HepG2 (cell line): ENCODE data around the gene MAN2A2. TPM values are rescaled to one million over a fixed set of nuclear protein-coding genes. Genes with fewer than 3 reads are reported as not detected.

Experiments
- ATAC-seq: fragments of 200-7000 bp; cut with Tn5 transposase; 3 replicates; pipeline ENCODE4 v1.9.1; 2020; ENCODE audit warnings: mild to moderate bottlenecking, moderate library complexity
- BruUV-seq: library from RNA; stranded (reverse); fragments of 400-500 nt; replicated peaks from 2 replicates; lab custom pipeline; 2021; lab: Mats Ljungman, UMichigan
- CTCF ChIA-PET: fragments of 300-600 bp; formaldehyde crosslinking; extraction: SDS; loops from one replicate; lab custom pipeline; 2021; ENCODE audit warnings: low total read pairs, inconsistent platforms, low intra/inter-chr PET ratio; lab: Yijun Ruan, JAX
- POLR2A ChIA-PET: fragments of 350-600 bp; sonication (Branson Sonifier 250); formaldehyde crosslinking; loops from one replicate; lab custom pipeline; 2020; ENCODE audit warnings: antibody characterized with exemption, inconsistent platforms; lab: Yijun Ruan, JAX
- DNase-seq: peaks from one replicate; pipeline ENCODE4 v3.0.0-alpha.2; 2015; ENCODE audit warnings: low spot score
- FAIRE-seq: peaks from 3 replicates; lab custom pipeline; 2011; peaks lifted over from hg19 to GRCh38; lab: Jason Lieb, UNC
- H2AFZ ChIP-seq: one replicate; pipeline ENCODE4 v1.6.1; 2011; ENCODE audit warnings: low read length, inconsistent platforms
- H3K27ac ChIP-seq: fragments of 300-600 bp; 3 replicates; pipeline ENCODE4 v1.8.0; 2011; ENCODE audit warnings: mixed run types, mild to moderate bottlenecking, mixed read lengths, low read length, inconsistent platforms; ENCODE audit not compliant: insufficient read depth; ENCODE audit errors: extremely low read length
- H3K27me3 ChIP-seq, 2 experiments: fragments of 200-600 bp in 1 of 2; 2 replicates in 1 of 2; 3 replicates in 1 of 2; pipeline versions ENCODE4 v1.6.0 to v1.8.0; 2011; ENCODE audit warnings: low read length in 2 of 2, mild to moderate bottlenecking in 2 of 2, moderate library complexity in 2 of 2, inconsistent platforms in 1 of 2; ENCODE audit not compliant: insufficient read depth in 2 of 2, control insufficient read depth in 1 of 2
- H3K36me3 ChIP-seq, 2 experiments: fragments of 200-600 bp in 1 of 2; replicated peaks in 1 of 2; 2 replicates in 1 of 2; 3 replicates in 1 of 2; pipeline versions ENCODE4 v1.5.1 to v1.8.0; 2011; ENCODE audit warnings: low read length in 2 of 2, inconsistent platforms in 1 of 2; ENCODE audit not compliant: insufficient read depth in 2 of 2, control insufficient read depth in 1 of 2
- H3K4me1 ChIP-seq: 2 replicates; pipeline ENCODE4 v1.5.1; 2012; ENCODE audit warnings: low read length, inconsistent platforms; ENCODE audit not compliant: insufficient read depth
- H3K4me2 ChIP-seq: 2 replicates; pipeline ENCODE4 v1.6.0; 2011; ENCODE audit warnings: low read depth, low read length, inconsistent platforms
- H3K4me3 ChIP-seq, 3 experiments: fragments of 200-600 bp in 1 of 3; sonication (generic), shearing (Covaris generic) in 1 of 3; replicated peaks in 1 of 3; 2 replicates each; pipeline ENCODE4 v1.5.1; 2011 to 2016; ENCODE audit warnings: low read length in 3 of 3, inconsistent platforms in 2 of 3, low read depth in 2 of 3, mild to moderate bottlenecking in 2 of 3, control low read depth in 1 of 3, mixed read lengths in 1 of 3; ENCODE audit not compliant: insufficient read depth in 1 of 3
- H3K79me2 ChIP-seq: one replicate; pipeline ENCODE4 v1.6.1; 2011; ENCODE audit warnings: low read length, inconsistent platforms; ENCODE audit not compliant: insufficient read depth
- H3K9ac ChIP-seq: 2 replicates; pipeline ENCODE4 v1.6.0; 2011; ENCODE audit warnings: mild to moderate bottlenecking, low read depth, low read length, inconsistent platforms; ENCODE audit not compliant: insufficient read depth
- H3K9me3 ChIP-seq: 2 replicates; pipeline ENCODE4 v1.5.1; 2012; ENCODE audit warnings: mild to moderate bottlenecking, low read length
- H4K20me1 ChIP-seq: 2 replicates; pipeline ENCODE4 v1.6.0; 2011; ENCODE audit warnings: inconsistent platforms, mild to moderate bottlenecking, low read length, moderate library complexity; ENCODE audit not compliant: insufficient read depth
- ARID2 ChIP-seq: sonication (generic); formaldehyde crosslinking; IDR thresholded peaks from 2 replicates; pipeline ENCODE4 v1.8.1; 2022; ENCODE audit warnings: mild to moderate bottlenecking, missing genetic modification reagents, borderline replicate concordance
- CHD4 ChIP-seq: fragments of 200-600 bp; sonication (generic); IDR thresholded peaks from 2 replicates; pipeline ENCODE4 v1.7.0; 2017; ENCODE audit warnings: mild to moderate bottlenecking, low read length, borderline replicate concordance
- EZH2 ChIP-seq: conservative IDR thresholded peaks from 2 replicates; pipeline ENCODE4 v1.6.1; 2012; ENCODE audit warnings: mild to moderate bottlenecking, low read depth, low read length, moderate library complexity
- ISL2 ChIP-seq: sonication (generic); formaldehyde crosslinking; IDR thresholded peaks from 2 replicates; pipeline ENCODE4 v1.5.0; 2020; ENCODE audit warnings: missing genetic modification reagents
- MAZ ChIP-seq, 2 experiments: sonication (generic) in 1 of 2; formaldehyde crosslinking in 1 of 2; IDR thresholded peaks; 2 replicates each; pipeline versions ENCODE4 v1.5.0 to v1.6.1; 2012 to 2020; ENCODE audit warnings: low read depth in 2 of 2, mild to moderate bottlenecking in 2 of 2, borderline replicate concordance in 1 of 2, improper control_type of control experiment in 1 of 2, low read length in 1 of 2, missing genetic modification reagents in 1 of 2, moderate library complexity in 1 of 2
- MTERF4 ChIP-seq: sonication (generic); formaldehyde crosslinking; IDR thresholded peaks from 2 replicates; pipeline ENCODE4 v1.8.0; 2023; ENCODE audit warnings: mild to moderate bottlenecking, missing genetic modification reagents
- ZFX ChIP-seq: sonication (generic); formaldehyde crosslinking; IDR thresholded peaks from 2 replicates; pipeline ENCODE4 v1.4.0; 2020; ENCODE audit warnings: mild to moderate bottlenecking, low read depth, missing genetic modification reagents, moderate library complexity
- ZNF263 ChIP-seq: sonication (generic); formaldehyde crosslinking; IDR thresholded peaks from 2 replicates; pipeline ENCODE4 v1.4.0; 2020; ENCODE audit warnings: missing genetic modification reagents
- ZNF484 ChIP-seq: sonication (generic); formaldehyde crosslinking; IDR thresholded peaks from 2 replicates; pipeline ENCODE4 v1.5.1; 2020; ENCODE audit warnings: mild to moderate bottlenecking, low read depth, missing genetic modification reagents, borderline replicate concordance
- ZNF501 ChIP-seq: sonication (generic); formaldehyde crosslinking; IDR thresholded peaks from 2 replicates; pipeline ENCODE4 v1.5.1; 2020; ENCODE audit warnings: mild to moderate bottlenecking, moderate library complexity, missing genetic modification reagents
- ZNF629 ChIP-seq: sonication (generic); formaldehyde crosslinking; conservative IDR thresholded peaks from 2 replicates; pipeline ENCODE4 v1.5.0; 2020; ENCODE audit warnings: missing genetic modification reagents
- ZNF687 ChIP-seq: sonication (generic); formaldehyde crosslinking; IDR thresholded peaks from 2 replicates; pipeline ENCODE4 v1.5.1; 2020; ENCODE audit warnings: mild to moderate bottlenecking, missing genetic modification reagents, moderate library complexity
- ZNF746 ChIP-seq: sonication (generic); formaldehyde crosslinking; IDR thresholded peaks from 2 replicates; pipeline ENCODE4 v1.8.0; 2022; ENCODE audit warnings: mild to moderate bottlenecking, missing genetic modification reagents
- WGBS: methylation state at CpG from one replicate; pipeline ENCODE4 v1.1.6; 2017; ENCODE audit warnings: low lambda C conversion rate; 5-methylcytosine and 5-hydroxymethylcytosine counted together
- in situ Hi-C: cut with HindIII; loops from 2 replicates; pipeline ENCODE4 v1.10.0; 2017; ENCODE audit warnings: low pct_unique_long_range_greater_than_20kb; ENCODE audit not compliant: extremely low pct_ligation_motif_present
- intact Hi-C: fragments of 100-400 bp; cut with micrococcal nuclease; formaldehyde crosslinking; loops from one replicate; pipeline ENCODE4 v1.10.0; 2022; ENCODE audit not compliant: unreplicated experiment
- polyA plus RNA-seq, 8 experiments: library from polyadenylated mRNA; depleted of rRNA in 3 of 8; stranded (reverse) in 7 of 8; unstranded in 1 of 8; fragments of >200 nt; fragmentation: Illumina TruSeq in 4 of 8; extraction: Trizol in 4 of 8; gene quantifications; 2 replicates each; pipeline versions ENCODE4 v1.2.1 to v1.2.3, GENCODE V29; 2011 to 2016; ENCODE audit warnings: low read depth in 4 of 8, missing spikeins in 1 of 8, mixed read lengths in 1 of 8; ENCODE audit not compliant: insufficient read depth in 1 of 8
- total RNA-seq, 5 experiments: library from RNA; depleted of rRNA; stranded (reverse); fragments of >200 nt; fragmentation: Illumina TruSeq; extraction: Trizol; gene quantifications; 2 replicates each; pipeline ENCODE4 v1.2.3, GENCODE V29; 2016; ENCODE audit warnings: low read depth in 1 of 5

MAN2A2 gene
- total and polyA plus RNA-seq, 2 of the 13 experiments (the other 11 are each of a cell fraction or from before 2014, with no cell fraction given), result 17.5 to 51.5 TPM

- Histone ChIP-seq H3K9me3 (no peaks in the 10 kb centered on the region), H3K27me3 (peaks cover 0 to 48% of the 10 kb centered on the region in 2 experiments), H3K9ac (peak overlapping the region; percentile 31; the same call in 1 of the 2 replicates), H4K20me1 (peaks cover 21% of the 10 kb centered on the region; the same call in 1 of the 2 replicates), H3K4me2 (peak overlapping the region; percentile 85), H3K79me2 (peaks cover 10% of the 10 kb centered on the region), H2AFZ (no peak overlapping the region), H3K4me1 (peaks cover 82% of the 10 kb centered on the region), H3K4me3 (peak overlapping the region; percentile 72 to 74 (median 73); a peak in 5 of 6 replicates), H3K27ac (no peak overlapping the region), H3K36me3 (peaks cover 0 to 2% of the 10 kb centered on the region in 2 experiments; a peak in 1 of 5 replicates)
- ChIA-PET CTCF (no interaction called here), POLR2A (interaction anchor here (1.2 to 3.3 kb wide), 4 partner anchors 10 to 62 kb away, joined by 4 to 36 read pairs (median 8); partner anchors contain the start of genes FES and HDDC3)
- DNase-seq (no peak), ATAC-seq (no peak), FAIRE-seq (no peak)
- in situ Hi-C loops, result no loop called here
- TSS peak; percentile 81 for BruUV-seq
- intact Hi-C loops, result loop anchor here (5.0 kb wide), 1 partner anchor 378 kb away; no protein-coding TSS in a partner anchor
- 34% methylated on average over 17 of the region's 19 CpGs for WGBS
- TF ChIP-seq ZNF687 (CRISPR knock-in tag) (0 out of 2 replicates have a peak, but pooled peaks have one; percentile 10), CHD4 (peak; percentile 52; the same call in 1 of the 2 replicates), ZNF629 (CRISPR knock-in tag) (peak; percentile 90), ZNF263 (peak; percentile 95), MAZ (IDR thresholded peaks at IDR 0.05; ENCODE audit: borderline replicate concordance, low read depth, low read length) (no peak), MAZ (CRISPR knock-in tag; IDR thresholded peaks at IDR 0.05; ENCODE audit: low read depth) (0 out of 2 replicates have a peak, but pooled peaks have one; percentile 1), ZNF501 (CRISPR knock-in tag) (0 out of 2 replicates have a peak, but pooled peaks have one; percentile 21), EZH2 (0 out of 2 replicates have a peak, but pooled peaks have one; percentile 22), ISL2 (CRISPR knock-in tag) (peak; percentile 18; the same call in 1 of the 2 replicates), MTERF4 (CRISPR knock-in tag) (no peak), ZNF484 (CRISPR knock-in tag) (no peak), ZNF746 (no peak), ARID2 (CRISPR knock-in tag) (0 out of 2 replicates have a peak, but pooled peaks have one; percentile 32), ZFX (CRISPR knock-in tag) (peak; percentile 33; the same call in 1 of the 2 replicates)
Measured at GRCh38 chr15:90870354-90871138, 32.6 kb upstream of the MAN2A2 start.
